GM12874 (cell line): ENCODE measurements around the gene KAZN.

Experiments used
- TF ChIP-seq, protein P1 (sequence below): IDR thresholded peaks from 2 replicates; pipeline ENCODE4 v1.5.1; 2011; ENCODE audit warnings: low read depth, mild to moderate bottlenecking, control low read depth, low read length, moderate library complexity; ENCODE audit not compliant: insufficient read depth

KAZN gene

DNA sequence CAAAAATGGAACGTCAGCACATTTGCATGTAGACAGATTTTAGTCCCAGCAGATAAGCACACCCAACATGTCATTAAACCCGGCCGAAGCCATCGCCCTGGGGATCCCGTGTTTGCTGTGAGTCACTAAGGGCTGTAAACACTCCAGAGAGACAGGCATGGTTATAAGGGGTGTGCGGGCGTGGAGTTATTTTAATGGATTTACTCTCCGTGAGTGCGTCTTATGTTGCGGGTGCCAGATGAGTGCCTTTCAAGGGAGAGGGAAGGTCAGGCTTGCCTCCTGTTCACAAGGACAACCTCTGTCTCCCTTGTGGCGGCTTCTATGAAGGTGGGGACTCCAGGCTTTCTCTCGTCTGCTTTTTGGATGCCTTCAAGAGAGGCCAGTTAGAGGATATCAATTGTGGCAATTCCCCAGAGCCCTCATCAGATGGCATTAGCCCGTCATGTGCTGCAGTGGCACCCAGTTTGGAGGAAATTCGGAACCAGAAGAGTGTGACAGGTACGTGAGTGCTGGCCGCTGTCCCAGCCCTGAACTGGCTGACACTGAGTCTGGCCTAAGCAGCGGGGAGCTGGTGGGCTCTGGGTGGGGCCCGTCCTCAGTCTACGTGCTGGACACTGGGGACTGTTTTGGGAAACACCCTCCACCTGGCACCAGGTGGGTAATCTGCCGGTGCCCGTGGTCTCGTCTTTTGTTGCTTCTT, 331.2 kb downstream of the KAZN start:
- TF ChIP-seq, protein P1, sequence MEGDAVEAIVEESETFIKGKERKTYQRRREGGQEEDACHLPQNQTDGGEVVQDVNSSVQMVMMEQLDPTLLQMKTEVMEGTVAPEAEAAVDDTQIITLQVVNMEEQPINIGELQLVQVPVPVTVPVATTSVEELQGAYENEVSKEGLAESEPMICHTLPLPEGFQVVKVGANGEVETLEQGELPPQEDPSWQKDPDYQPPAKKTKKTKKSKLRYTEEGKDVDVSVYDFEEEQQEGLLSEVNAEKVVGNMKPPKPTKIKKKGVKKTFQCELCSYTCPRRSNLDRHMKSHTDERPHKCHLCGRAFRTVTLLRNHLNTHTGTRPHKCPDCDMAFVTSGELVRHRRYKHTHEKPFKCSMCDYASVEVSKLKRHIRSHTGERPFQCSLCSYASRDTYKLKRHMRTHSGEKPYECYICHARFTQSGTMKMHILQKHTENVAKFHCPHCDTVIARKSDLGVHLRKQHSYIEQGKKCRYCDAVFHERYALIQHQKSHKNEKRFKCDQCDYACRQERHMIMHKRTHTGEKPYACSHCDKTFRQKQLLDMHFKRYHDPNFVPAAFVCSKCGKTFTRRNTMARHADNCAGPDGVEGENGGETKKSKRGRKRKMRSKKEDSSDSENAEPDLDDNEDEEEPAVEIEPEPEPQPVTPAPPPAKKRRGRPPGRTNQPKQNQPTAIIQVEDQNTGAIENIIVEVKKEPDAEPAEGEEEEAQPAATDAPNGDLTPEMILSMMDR, result no peak

DNA sequence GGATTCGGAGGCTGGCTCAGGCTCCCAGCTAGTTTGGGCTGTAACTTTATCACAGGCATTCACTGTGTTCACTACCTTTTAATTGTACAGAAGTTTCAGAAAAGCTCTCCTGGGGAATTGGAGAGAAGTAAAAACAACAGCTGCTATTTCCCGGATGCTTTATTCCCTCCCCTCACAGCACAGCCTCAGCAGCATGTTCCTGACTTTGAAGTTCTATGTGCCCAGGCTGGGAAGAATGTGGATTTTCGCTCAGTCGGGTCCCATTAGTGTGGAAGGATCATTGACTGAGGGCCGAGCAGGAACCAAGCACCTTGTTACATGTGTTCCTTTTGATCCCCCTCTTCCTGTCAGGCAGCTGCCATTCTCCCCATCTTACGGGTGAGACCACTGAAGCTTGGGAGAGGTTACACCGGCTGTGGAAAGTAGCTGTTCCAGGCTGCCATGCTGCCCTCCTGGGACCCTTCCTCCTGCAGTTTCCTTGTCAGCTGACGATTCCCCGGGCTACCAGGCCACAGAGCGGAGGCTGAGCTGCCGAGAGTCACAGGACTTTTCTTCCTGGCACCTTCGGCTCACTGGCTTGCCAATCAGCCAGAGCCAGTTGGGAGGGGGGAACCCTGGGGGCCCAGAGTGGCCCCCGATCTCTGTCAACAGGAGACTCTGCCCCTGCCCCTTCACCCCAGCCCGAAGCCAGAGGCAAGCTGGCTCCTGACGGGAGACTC, 331.9 kb downstream of the KAZN start:
- TF ChIP-seq, protein P1, result no peak

DNA sequence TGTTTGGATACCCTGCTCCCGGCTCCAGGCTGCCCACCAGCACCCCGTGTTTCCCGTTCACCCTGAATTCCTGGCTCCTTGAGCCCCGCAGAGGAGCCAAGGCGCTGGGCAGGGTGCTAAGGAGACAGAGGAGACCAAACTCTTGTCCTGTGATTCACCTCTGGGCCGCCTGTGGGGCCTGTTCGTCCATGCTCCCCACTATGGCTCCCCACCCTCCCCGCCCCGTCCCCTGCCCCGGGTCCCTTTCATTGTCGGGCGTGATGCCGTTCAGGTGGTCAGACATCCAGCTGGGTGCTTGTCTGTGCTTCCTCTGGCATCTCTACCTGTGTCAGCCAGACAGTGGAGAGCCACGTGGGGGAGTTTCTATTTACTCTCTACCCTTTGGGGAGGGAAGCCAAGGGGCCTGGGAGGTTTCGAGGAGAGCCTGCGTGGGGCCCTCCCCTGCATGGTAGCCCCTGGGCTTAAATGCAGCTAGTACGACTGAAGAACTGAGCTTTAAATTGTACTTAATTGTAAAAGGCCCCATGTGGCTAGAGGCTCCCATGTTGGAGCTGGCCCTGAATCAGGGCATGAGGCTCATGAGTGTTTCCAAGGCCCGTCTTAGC, 333.7 kb downstream of the KAZN start:
- TF ChIP-seq, protein P1, result no peak

DNA sequence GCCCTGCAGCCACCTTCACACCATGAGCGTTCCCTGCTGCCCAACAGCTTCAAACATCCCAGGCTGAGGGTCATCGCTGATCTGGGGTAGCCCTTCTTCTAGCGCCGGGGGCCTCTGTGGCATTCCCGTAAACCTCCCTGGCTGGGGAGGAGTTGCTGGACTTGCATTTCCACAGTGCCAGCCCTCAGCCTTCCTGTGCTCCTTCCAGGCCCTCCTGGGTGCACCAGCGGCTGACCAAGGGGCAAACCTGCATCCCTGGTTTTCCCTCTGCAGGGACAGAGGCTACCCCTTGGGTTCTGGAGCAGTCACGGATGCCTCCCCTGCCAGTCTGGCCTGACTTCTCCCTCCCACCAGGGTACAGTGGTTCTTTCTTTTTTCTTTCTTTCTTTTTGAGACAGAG, 336.4 kb downstream of the KAZN start:
- TF ChIP-seq, protein P1, result no peak

DNA sequence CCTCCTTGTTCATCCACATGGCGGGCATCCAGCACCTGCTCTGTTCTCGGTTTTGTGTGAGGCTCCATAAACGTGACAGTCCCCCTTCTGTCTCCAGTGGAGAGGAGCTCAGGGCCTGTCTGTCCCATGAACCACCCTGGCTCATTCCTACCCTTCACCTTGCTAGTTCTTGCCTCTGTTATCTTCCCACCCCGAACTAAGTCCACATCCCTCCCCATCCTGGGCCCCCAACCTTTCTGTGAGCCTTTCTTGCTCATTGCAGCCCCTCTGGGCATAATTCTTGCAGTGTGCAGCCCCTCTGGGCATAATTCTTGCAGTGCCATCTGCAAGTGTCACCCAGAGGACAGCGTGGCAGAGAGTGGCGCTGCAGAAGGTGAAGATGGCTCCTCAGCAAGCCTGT, 338.3 kb downstream of the KAZN start:
- TF ChIP-seq, protein P1, result no peak

DNA sequence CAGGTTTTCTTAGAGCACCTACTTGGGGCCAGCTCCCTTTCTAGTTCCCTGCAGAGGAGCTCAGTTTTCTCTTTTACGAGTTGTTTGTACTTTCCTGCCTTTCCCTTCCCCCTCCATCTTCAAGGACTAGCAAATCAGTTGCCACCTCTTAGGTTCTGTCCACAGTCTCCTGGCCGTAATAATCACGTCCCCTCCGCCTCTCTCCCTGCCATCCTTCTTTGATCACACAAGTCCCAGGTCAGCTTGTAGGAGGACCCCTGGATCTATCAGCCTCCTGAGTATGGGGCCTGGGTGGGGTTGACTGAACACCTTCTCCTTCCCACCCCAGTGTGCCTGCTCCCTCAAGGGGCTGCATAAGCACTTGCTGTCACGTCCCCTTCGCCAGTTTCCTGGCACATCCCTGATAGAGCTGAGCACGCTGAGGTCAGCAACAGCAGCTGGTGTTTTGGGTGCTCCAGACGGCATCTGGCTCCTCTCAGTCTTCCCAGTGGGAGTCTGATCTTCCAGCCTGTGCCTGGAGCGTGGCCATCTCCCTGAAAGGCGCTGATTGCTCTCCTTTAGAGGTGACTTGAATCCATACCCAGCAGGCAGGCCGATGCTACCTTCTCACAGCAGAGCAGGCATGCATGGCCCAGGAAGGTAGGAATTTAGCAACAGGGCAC, 338.9 kb downstream of the KAZN start:
- TF ChIP-seq, protein P1, result no peak
